ENCODE measurements around the gene ARID3C. TPM values are rescaled to one million over a fixed set of nuclear protein-coding genes. Genes with fewer than 3 reads are reported as not detected.

Gene ARID3C
- total and polyA plus RNA-seq, 8 donors, result not detected

- Histone ChIP-seq H3K4me1 (peaks cover 0 to 21% (median 12%) of the 10 kb centered on the region in 4 donors), H3K36me3 (peaks cover 0 to 24% (median 4%) of the 10 kb centered on the region in 4 donors), H3K27me3 (no peaks in the 10 kb centered on the region), H3K4me3 (no peak overlapping the region), H3K27ac (no peak overlapping the region), H3K9me3 (no peaks in the 10 kb centered on the region)
- TF ChIP-seq POLR2A (IDR thresholded peaks at IDR 0.05) (no peak), CTCF (IDR thresholded peaks at IDR 0.05) (no peak), EP300 (IDR thresholded peaks at IDR 0.05) (no peak), POLR2AphosphoS5 (IDR thresholded peaks at IDR 0.05) (no peak)
- no peak for DNase-seq
- 67 to 83% (median 71%) methylated on average over 1 of the region's 1 CpG for WGBS, 5 donors
- intact Hi-C loops (cut with DNase I; ENCODE audit: low total_unique reads), result no loop called here
Measured at GRCh38 chr9:34671307-34671706, 42.4 kb upstream of the ARID3C start.

GRCh38 chr9:34669809-34670562 is 41.1 kb upstream of the ARID3C start:
- H3K9me3 ChIP-seq, result no peaks in the 10 kb centered on the region
- no peak overlapping the region for H3K27ac ChIP-seq
- no peak overlapping the region for H3K4me3 ChIP-seq
- H3K36me3 ChIP-seq, result peaks cover 0 to 24% (median 4%) of the 10 kb centered on the region in 4 donors
- peaks cover 0 to 25% (median 19%) of the 10 kb centered on the region in 4 donors for H3K4me1 ChIP-seq
- no peak for TF ChIP-seq POLR2AphosphoS5 (IDR thresholded peaks at IDR 0.05)
- no peak for TF ChIP-seq POLR2A (IDR thresholded peaks at IDR 0.05)
- TF ChIP-seq EP300 (IDR thresholded peaks at IDR 0.05), result no peak
- no peak for TF ChIP-seq CTCF (IDR thresholded peaks at IDR 0.05)
- intact Hi-C loops (cut with DNase I; ENCODE audit: low total_unique reads), result no loop called here
- WGBS, 5 donors, result 87 to 93% (median 91%) methylated on average over 5 of the region's 5 CpGs
- no peak for DNase-seq
- H3K27me3 ChIP-seq, result no peaks in the 10 kb centered on the region

GRCh38 chr9:34665381-34666250 is 36.8 kb upstream of the ARID3C start:
- peak overlapping the region; percentile 55 to 72 (median 66) for H3K4me3 ChIP-seq
- TF ChIP-seq EP300 (IDR thresholded peaks at IDR 0.05), result no peak
- peak in 2 of 4 donors; percentile 53 to 92 for TF ChIP-seq POLR2A (IDR thresholded peaks at IDR 0.05)
- TF ChIP-seq CTCF (IDR thresholded peaks at IDR 0.05), result no peak
- TF ChIP-seq POLR2AphosphoS5 (IDR thresholded peaks at IDR 0.05), result peak; percentile 84 to 98 (median 97)
- DNase-seq, result peak; percentile 93 to 98
- H3K27ac ChIP-seq, result peak overlapping the region; percentile 95 to 99 (median 98)
- intact Hi-C loops (cut with DNase I; ENCODE audit: low total_unique reads), result no loop called here
- H3K4me1 ChIP-seq, result peaks cover 0 to 40% (median 29%) of the 10 kb centered on the region in 4 donors
- WGBS, 5 donors, result 1 to 2% (median 1%) methylated on average over 22 to 55 of the region's 55 CpGs
- H3K9me3 ChIP-seq, result no peaks in the 10 kb centered on the region
- no peaks in the 10 kb centered on the region for H3K27me3 ChIP-seq
- H3K36me3 ChIP-seq, result peaks cover 0 to 46% (median 10%) of the 10 kb centered on the region in 4 donors

- TF ChIP-seq POLR2A (IDR thresholded peaks at IDR 0.05), result no peak
- TF ChIP-seq CTCF (IDR thresholded peaks at IDR 0.05), result no peak
- peaks cover 0 to 40% (median 29%) of the 10 kb centered on the region in 4 donors for H3K4me1 ChIP-seq
- no peaks in the 10 kb centered on the region for H3K9me3 ChIP-seq
- WGBS, 5 donors, result 0 to 1% (median 1%) methylated on average over 11 to 26 of the region's 26 CpGs
- intact Hi-C loops (cut with DNase I; ENCODE audit: low total_unique reads), result no loop called here
- H3K27me3 ChIP-seq, result no peaks in the 10 kb centered on the region
- DNase-seq, result no peak
- peak overlapping the region; percentile 55 to 72 (median 66) for H3K4me3 ChIP-seq
- H3K27ac ChIP-seq, result peak overlapping the region; percentile 95 to 99 (median 98)
- H3K36me3 ChIP-seq, result peaks cover 0 to 48% (median 15%) of the 10 kb centered on the region in 4 donors
Measured at GRCh38 chr9:34665067-34665380, 36.2 kb upstream of the ARID3C start.
